ENCODE measurements around the gene ZNF165. TPM values are rescaled to one million over a fixed set of nuclear protein-coding genes. Genes with fewer than 3 reads are reported as not detected.
A peak's percentile ranks its signal among the peaks of the same experiment; 100 is the strongest.
"Not testable (repeated sequence)": the region's sequence is repeated elsewhere in the genome, so short reads cannot be mapped to it uniquely, and the experiment has no call there.

ZNF165 gene
- total RNA-seq, 3 donors from 2014 or later: 0.16 to 3.1 (median 2.0) TPM

GRCh38 chr6:28118217-28118616 is 37.8 kb downstream of the ZNF165 start:
- H3K4me1 ChIP-seq: no peaks in the 10 kb centered on the region
- no peak for TF ChIP-seq POLR2AphosphoS5 (IDR thresholded peaks at IDR 0.05)
- TF ChIP-seq POLR2A (IDR thresholded peaks at IDR 0.05): no peak
- TF ChIP-seq, protein P1, sequence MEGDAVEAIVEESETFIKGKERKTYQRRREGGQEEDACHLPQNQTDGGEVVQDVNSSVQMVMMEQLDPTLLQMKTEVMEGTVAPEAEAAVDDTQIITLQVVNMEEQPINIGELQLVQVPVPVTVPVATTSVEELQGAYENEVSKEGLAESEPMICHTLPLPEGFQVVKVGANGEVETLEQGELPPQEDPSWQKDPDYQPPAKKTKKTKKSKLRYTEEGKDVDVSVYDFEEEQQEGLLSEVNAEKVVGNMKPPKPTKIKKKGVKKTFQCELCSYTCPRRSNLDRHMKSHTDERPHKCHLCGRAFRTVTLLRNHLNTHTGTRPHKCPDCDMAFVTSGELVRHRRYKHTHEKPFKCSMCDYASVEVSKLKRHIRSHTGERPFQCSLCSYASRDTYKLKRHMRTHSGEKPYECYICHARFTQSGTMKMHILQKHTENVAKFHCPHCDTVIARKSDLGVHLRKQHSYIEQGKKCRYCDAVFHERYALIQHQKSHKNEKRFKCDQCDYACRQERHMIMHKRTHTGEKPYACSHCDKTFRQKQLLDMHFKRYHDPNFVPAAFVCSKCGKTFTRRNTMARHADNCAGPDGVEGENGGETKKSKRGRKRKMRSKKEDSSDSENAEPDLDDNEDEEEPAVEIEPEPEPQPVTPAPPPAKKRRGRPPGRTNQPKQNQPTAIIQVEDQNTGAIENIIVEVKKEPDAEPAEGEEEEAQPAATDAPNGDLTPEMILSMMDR (IDR thresholded peaks at IDR 0.05): no peak
- no peak overlapping the region for H3K27ac ChIP-seq
- intact Hi-C loops (cut with DNase I; ENCODE audit: low total_unique reads): no loop called here
- no peaks in the 10 kb centered on the region for H3K36me3 ChIP-seq
- no peak overlapping the region for H3K4me3 ChIP-seq
- DNase-seq (ENCODE audit: low spot score in 2 of 2): no peak
- H3K9me3 ChIP-seq: no peaks in the 10 kb centered on the region
- H3K27me3 ChIP-seq: no peaks in the 10 kb centered on the region

GRCh38 chr6:28121876-28122275 is 41.5 kb downstream of the ZNF165 start:
- Histone ChIP-seq H3K9me3 (no peaks in the 10 kb centered on the region), H3K4me3 (no peak overlapping the region), H3K36me3 (no peaks in the 10 kb centered on the region), H3K27ac (no peak overlapping the region), H3K4me1 (no peaks in the 10 kb centered on the region), H3K27me3 (no peaks in the 10 kb centered on the region)
- intact Hi-C loops (cut with DNase I; ENCODE audit: low total_unique reads): no loop called here
- no peak for DNase-seq (ENCODE audit: low spot score in 2 of 2)
- no peak for TF ChIP-seq POLR2A (IDR thresholded peaks at IDR 0.05)
- TF ChIP-seq, protein P1 (IDR thresholded peaks at IDR 0.05): no peak
- no peak for TF ChIP-seq POLR2AphosphoS5 (IDR thresholded peaks at IDR 0.05)

DNA sequence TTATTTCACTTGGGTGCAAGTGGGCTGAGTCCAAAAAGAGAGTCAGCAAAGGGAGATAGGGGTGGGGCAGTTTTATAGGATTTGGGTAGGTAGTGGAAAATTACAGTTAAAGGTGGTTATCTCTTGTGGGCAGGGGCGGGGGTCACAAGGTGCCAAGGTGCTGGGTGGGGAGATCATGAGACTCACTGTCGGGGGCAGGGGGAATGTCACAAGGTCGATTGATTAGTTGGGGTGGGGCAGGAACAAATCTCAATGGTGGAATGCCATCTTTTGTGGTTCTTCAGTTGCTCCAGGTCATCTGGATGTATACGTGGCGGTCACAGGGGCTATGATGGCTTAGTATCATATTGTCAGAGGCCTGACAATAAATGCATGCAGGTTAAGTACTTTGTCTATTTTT is 41.9 kb downstream of the ZNF165 start:
- H3K27me3 ChIP-seq; H3K36me3 ChIP-seq; H3K4me1 ChIP-seq; DNase-seq (ENCODE audit: low spot score in 2 of 2); H3K9me3 ChIP-seq; intact Hi-C loops (cut with DNase I; ENCODE audit: low total_unique reads); H3K4me3 ChIP-seq; H3K27ac ChIP-seq: not testable (repeated sequence)

DNA sequence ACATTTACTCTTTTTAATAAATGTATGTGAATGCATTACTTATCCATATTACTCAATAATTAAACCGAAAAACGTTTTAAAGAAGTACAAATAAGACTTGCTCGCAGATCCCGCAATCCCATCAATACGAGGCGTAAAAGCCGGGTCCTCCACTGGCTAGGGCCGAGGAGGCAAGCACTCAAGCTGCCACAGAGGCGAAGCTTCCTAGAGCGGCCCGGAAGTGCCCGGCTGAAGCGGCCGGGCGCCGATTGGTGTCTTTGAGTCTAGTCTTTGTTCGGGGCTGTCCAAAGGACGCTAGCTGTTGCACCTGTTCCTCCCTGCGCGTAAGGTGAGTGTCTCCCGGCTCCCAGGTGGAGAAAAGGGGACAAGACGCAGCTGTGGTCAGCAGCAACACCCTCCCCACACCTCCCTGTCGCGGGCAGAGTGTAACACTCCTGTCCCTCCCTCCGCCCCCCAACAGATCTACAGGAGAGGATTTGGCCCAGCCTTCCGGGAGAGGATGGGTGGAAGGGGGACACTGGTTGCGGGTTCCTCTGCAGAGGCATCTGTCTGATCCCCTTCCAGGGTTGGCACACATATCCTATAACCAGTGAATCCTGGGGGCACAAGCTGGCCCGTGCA is 44.1 kb downstream of the ZNF165 start, which contains the start of gene ZSCAN16:
TSS of gene ZSCAN16 (plus strand) at position 260 of the 621 bp plus-strand sequence. CDS start 835 bp downstream, outside the sequence.
- Histone ChIP-seq H3K9me3 (no peaks in the 10 kb centered on the region), H3K4me3 (peak within 1 kb of the TSS; percentile 53 to 80 (median 71)), H3K27ac (peak within 1 kb of the TSS; percentile 68 to 77), H3K27me3 (no peaks in the 10 kb centered on the region), H3K4me1 (no peaks in the 10 kb centered on the region), H3K36me3 (no peaks in the 10 kb centered on the region)
- intact Hi-C loops (cut with DNase I; ENCODE audit: low total_unique reads): no loop called here
- TF ChIP-seq POLR2A (IDR thresholded peaks at IDR 0.05) (no peak), POLR2AphosphoS5 (IDR thresholded peaks at IDR 0.05) (peak in 1 of 3 donors; percentile 22)
- peak; percentile 62 to 78 for DNase-seq (ENCODE audit: low spot score in 2 of 2)

GRCh38 chr6:28124971-28125353 is 44.6 kb downstream of the ZNF165 start:
- intact Hi-C loops (cut with DNase I; ENCODE audit: low total_unique reads): no loop called here

DNA sequence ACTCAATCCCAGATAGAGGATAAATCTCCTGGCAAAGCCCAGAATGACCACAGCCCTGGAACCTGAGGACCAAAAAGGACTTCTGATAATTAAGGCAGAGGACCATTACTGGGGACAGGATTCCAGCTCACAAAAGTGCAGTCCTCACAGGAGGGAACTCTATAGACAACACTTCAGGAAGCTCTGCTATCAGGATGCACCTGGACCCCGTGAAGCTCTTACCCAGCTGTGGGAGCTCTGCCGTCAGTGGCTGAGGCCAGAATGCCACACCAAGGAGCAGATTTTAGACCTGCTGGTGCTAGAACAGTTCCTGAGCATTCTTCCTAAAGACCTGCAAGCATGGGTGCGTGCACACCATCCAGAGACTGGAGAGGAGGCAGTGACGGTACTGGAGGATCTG is 45.0 kb downstream of the ZNF165 start:
- Histone ChIP-seq H3K36me3 (no peaks in the 10 kb centered on the region), H3K27ac (no peak overlapping the region), H3K4me3 (no peak overlapping the region), H3K9me3 (no peaks in the 10 kb centered on the region), H3K27me3 (no peaks in the 10 kb centered on the region), H3K4me1 (no peaks in the 10 kb centered on the region)
- TF ChIP-seq, protein P1 (IDR thresholded peaks at IDR 0.05): no peak
- TF ChIP-seq POLR2A (IDR thresholded peaks at IDR 0.05) (no peak), POLR2AphosphoS5 (IDR thresholded peaks at IDR 0.05) (no peak)
- intact Hi-C loops (cut with DNase I; ENCODE audit: low total_unique reads): no loop called here
- DNase-seq (ENCODE audit: low spot score in 2 of 2): no peak

More at GRCh38 chr6:28124971-28125353, 44.6 kb downstream of the ZNF165 start:
- TF ChIP-seq, protein P1 (IDR thresholded peaks at IDR 0.05): no peak
- TF ChIP-seq POLR2AphosphoS5 (IDR thresholded peaks at IDR 0.05): no peak
- no peak for TF ChIP-seq POLR2A (IDR thresholded peaks at IDR 0.05)
- DNase-seq (ENCODE audit: low spot score in 2 of 2): no peak
- Histone ChIP-seq H3K9me3 (no peaks in the 10 kb centered on the region), H3K27me3 (no peaks in the 10 kb centered on the region), H3K27ac (peak overlapping the region; percentile 68 to 77), H3K4me1 (no peaks in the 10 kb centered on the region), H3K4me3 (peak overlapping the region; percentile 53 to 80 (median 71)), H3K36me3 (no peaks in the 10 kb centered on the region)

All from breast epithelium (tissue), 4 donors.